B cell (primary cell): ENCODE data around the gene CCT8L2.
"Not testable (repeated sequence)": the region's sequence is repeated elsewhere in the genome, so short reads cannot be mapped to it uniquely, and the experiment has no call there.

Source experiments
- EZH2 ChIP-seq: IDR thresholded peaks from 2 replicates; pipeline ENCODE4 v1.6.1; 2012; ENCODE audit warnings: borderline replicate concordance, low read depth, mild to moderate bottlenecking, moderate library complexity, low read length; ENCODE audit not compliant: insufficient read depth, poor library complexity, severe bottlenecking
- TF ChIP-seq, protein P1 (sequence below): fragments of 200-600 bp; IDR thresholded peaks from one replicate; pipeline ENCODE4 v1.8.0; 2022; ENCODE audit warnings: antibody characterized with exemption, mild to moderate bottlenecking

DNA sequence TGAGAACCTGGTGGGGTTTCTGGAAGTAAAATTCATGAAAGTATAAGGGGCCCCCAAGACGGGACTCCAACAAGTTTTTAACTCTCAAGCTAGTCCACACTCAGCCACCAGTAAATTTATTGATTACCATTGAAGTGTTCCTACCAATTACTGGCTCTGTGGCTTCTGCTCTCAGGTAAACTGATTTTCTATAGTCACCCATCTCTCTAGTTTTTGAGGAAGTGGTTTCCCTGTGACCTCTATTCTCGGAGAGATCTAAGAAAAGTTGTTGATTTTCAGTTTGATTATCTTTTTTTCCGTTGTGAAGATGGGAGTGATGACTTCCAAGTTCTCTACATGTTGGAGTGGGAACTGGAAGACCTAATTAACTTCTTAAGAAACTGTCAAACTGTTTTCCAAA is 24.9 kb upstream of the CCT8L2 start:
- TF ChIP-seq, protein P1, sequence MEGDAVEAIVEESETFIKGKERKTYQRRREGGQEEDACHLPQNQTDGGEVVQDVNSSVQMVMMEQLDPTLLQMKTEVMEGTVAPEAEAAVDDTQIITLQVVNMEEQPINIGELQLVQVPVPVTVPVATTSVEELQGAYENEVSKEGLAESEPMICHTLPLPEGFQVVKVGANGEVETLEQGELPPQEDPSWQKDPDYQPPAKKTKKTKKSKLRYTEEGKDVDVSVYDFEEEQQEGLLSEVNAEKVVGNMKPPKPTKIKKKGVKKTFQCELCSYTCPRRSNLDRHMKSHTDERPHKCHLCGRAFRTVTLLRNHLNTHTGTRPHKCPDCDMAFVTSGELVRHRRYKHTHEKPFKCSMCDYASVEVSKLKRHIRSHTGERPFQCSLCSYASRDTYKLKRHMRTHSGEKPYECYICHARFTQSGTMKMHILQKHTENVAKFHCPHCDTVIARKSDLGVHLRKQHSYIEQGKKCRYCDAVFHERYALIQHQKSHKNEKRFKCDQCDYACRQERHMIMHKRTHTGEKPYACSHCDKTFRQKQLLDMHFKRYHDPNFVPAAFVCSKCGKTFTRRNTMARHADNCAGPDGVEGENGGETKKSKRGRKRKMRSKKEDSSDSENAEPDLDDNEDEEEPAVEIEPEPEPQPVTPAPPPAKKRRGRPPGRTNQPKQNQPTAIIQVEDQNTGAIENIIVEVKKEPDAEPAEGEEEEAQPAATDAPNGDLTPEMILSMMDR: not testable (repeated sequence)
- TF ChIP-seq EZH2: not testable (repeated sequence)
